ENCODE results near the gene RAB15.
"Not testable (repeated sequence)": the region's sequence is repeated elsewhere in the genome, so short reads cannot be mapped to it uniquely, and the experiment has no call there.

Gene RAB15

DNA sequence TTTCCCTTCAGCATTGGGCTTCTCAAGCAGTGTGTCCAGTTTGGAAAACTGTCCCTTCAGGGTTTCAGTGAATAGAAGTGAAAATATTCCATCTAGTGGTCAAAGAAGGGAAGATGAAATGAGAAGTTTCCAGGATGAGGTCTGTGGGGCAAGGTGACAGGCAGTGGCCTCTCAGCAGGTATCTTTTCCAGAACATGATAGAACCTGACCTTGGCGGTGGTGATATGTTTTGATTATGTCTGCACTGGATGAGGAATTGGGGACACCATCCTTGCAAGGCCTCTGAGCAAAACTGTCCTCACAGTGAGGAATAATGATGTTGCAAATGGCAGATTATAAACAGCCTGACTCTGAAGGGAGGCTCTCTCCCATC, 34.3 kb downstream of the RAB15 start:
- DNase-seq (ENCODE audit: low read depth in 2 of 2), result no peak

DNA sequence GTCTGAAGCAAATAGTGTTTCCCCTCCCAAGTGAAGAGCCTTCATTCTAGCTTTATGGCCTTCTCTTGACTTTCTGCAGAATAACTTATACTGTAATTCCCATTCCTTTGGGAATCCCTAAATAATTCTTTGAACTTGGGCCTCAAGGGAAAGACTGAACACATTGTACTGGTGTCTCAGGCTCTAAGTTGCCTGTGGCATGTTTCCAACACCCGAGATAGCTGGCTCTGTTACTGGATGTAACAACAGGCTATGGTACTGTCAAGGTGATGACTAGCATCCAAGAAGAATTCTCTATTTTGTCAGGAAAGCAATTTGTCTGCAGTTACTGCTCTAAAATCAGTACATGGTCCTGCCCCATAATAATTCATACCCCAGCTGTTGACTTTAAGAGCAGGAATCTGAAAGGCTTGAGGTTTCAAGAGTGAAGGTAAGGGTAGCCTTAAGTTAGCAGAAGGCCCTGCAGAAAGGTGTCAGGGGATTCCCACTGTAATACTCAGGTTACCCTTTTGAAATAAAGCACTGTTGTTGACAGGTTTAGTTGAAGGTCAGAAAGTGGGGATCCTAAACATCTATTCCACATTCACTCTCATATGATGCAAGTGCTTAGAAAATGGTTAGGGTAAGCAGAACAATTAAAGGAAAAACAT, 34.8 kb downstream of the RAB15 start:
- no peak for DNase-seq (ENCODE audit: low read depth in 2 of 2)

DNA sequence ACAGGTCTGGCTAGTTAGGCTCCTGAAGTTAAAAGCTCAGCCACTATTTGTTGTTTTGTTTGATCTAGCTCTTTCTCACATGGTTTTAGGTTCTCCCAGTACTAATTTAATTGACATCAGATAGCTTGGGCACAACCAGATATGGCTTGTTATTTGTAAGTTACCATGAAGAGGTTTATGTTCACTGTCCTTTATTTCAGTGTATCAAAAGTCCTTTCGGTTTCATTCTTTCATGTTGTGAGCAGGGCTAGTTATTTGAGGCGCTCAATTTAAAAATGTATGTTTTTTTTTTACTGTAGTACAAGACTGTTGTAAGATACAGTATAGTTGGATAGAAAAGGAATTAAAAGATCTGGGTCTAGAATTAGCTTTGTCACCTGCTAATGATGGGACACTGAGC, 36.6 kb downstream of the RAB15 start:
- DNase-seq (ENCODE audit: low read depth in 2 of 2), result no peak

DNA sequence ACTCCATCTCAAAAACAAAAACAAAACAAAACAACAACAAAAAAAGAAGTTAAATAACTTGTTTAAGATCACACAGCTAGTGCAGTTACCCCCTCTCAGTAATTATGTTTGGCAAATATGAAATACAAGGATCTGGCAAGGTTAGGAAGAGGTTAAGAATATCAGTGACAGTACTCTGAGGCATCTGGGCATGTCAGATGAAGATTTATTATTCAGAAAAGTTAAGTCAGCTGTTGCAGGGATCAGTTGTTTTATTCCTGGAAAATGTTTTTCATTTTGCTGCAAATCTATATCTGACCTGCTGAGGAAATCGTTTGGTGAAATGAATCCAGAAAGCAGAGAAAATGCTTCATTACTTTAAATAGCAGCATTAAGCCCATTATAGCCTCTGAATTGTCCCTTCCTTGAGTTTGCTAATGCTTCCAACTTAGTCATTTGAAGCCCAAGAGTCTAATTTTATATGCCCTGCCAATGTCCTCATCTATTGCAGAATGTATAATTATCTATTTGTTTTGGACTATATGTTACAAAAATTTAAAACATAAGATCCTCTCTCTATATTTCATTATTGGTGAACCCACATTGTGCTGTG, 37.7 kb downstream of the RAB15 start:
- DNase-seq (ENCODE audit: low read depth in 2 of 2), result no peak

DNA sequence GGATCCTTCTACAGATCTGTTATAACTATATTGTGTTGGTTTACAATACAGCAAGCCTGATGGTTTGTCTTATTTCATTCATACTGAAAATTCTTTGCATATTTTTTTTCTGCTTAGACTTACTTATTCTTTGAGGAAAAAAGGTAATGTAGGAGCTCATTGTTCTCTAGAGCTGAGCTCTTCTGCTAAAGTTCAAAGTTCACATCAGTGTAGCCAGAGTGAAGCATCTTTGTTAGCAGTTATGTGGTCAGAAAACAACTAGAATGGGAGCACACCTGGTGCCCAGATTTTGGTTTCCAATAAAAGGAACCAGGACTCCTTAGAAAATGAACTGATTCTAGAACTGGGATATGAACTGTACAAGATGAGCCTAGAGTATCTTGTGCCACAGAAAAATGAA, 39.9 kb downstream of the RAB15 start:
- DNase-seq (ENCODE audit: low read depth in 2 of 2), result no peak

DNA sequence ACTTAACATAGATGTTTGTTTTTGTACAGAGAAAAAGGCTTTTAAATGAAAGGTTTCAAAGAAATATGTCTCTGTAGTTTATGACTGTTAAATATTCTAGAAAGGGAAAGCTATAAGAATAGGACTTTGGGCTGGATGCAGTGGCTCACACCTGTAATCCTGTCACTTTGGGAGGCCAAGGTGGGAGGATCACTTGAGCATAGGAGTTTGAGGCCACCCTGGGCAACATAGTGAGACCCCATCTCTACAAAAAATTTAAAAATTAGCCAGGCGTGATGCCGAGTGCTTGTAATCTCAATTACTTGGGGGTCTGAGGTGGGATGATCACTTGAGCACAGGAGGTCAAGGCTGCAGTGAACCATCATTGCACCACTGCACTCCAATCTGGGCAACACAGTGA, 41.0 kb downstream of the RAB15 start:
- DNase-seq (ENCODE audit: low read depth in 2 of 2), result no peak

DNA sequence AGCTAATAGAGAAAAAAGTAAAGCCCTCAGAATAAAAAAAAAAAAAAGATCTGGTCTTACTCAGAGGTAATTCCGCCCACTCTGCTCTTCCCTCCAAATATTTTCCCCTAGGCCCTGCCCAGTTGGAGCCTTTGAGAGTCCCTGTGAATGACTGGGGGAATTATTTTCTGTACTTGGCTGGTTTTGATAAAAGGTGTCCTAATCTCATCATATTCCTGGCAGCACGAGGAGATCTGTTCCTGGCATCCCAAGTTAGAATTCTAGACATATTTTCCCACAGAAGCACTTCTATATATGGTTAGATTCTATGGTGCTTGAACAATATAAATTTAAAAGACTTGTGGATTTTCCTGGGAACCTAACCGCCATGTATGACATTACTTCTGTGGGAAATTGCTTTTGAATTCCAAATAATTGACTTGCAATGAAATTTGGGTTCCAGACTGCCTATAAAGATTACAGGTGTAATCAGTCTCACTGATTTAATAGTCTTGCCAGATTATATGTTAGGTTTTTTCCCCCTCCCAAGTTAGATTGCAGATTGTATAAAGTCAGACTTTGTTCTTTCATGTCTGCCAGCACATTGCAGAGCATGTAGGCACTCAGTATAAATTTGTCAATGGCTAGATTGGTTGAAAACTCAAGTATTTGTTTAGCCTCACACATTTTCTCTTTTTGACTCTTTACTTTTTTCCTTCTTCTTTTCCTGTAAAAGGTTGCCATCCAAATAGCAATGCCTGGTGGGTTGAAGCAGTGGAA, 41.9 kb downstream of the RAB15 start:
- DNase-seq (ENCODE audit: low read depth in 2 of 2), result no peak

DNA sequence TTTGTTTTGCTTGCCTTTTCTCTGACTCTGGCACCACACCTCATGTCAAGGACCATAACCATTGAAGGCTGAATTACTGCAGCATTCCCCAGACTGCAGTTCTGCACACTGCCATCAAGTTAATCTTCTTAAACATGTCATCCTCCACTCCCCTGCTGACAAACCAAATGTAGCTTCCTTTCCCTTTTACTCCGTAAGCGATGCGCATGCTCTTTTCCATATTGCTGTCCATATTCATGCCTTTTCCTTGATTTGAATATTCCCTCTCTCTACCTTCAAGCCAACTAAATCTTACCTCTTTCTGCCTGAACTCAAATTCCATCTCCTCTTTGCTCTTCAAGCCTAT, 43.1 kb downstream of the RAB15 start:
- no peak for DNase-seq (ENCODE audit: low read depth in 2 of 2)

DNA sequence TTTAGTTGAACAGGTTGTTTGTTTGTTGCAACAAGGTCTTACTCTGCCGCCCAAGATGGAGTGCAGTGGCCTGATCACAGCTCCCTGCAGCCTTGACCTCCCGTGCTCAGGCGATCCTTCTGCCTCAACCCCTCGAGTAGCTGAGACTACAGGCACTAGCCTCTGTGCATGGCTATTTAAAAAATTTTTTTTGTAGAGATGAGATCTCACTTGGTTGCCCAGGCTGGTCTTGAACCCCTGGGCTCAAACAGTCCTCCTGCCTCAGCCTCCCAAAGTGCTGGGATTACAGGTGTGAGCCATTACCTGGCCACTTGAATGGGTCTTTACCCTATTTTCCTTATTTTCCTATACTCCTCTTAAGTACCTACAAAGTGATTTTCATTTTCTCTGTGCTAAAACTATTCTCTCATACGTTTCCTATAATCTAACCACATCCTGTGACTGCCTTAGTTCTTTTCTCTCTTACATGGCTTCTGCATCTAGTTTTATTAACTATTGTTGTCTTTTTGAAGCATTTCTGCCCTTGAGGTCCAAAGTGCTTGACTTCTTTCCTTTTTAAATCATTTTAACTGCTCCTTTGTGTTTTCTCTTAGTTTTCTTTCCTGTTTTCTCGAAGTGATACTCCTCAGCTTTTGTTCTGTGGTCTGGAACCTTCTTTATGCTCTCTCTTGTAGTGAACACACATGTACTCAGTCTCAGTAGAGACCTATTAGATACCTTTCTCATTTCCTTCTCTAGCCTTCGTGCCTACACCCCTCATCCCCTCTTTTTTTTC, 43.7 kb downstream of the RAB15 start:
- no peak for DNase-seq (ENCODE audit: low read depth in 2 of 2)

DNA sequence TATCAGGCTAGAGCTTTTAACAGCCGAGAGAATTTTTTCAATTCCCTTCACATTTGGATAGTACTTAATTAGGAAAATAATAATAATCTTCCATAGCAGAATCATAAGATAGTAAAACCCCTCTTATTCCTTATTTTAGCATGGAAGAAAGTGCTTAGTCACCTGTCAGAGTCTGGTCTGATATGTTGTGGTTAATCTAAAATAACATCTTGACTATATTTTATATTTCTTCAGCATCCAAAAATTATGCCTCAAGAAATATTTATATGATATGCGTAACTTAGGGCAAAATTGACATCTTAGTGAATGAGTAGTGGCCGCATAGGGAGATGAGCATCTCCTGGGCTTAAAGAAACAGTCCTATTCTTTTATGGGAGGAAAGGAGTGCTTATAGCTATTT, 45.1 kb downstream of the RAB15 start:
- no peak for DNase-seq (ENCODE audit: low read depth in 2 of 2)

DNA sequence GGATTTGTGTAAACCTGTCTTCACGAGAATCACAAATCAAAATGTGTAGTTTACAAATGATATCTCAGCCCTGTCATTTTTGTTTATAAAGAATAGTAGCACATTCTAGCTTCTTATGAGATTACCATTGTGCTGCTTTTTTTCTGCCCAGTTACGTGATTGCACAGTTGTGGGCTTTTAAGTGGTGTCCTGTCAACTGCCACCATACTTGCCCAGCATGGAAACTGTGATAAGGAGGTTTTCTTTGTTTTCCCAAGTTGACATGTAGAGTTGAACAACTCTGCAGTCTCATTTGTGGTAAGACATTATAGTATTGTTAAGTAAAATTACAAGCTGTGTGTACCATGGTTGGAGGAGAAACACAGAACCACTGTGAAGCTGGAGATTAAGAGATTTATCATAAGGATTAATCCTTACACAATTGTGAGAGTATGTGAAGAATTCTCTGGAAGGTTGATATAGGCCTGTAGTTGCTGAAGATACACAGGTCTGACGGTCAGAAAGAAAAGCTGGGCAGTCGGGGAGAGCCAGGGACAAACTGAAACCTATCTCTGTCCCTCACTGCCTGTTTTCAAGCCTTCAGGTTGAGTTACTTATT, 45.6 kb downstream of the RAB15 start:
- no peak for DNase-seq (ENCODE audit: low read depth in 2 of 2)

DNA sequence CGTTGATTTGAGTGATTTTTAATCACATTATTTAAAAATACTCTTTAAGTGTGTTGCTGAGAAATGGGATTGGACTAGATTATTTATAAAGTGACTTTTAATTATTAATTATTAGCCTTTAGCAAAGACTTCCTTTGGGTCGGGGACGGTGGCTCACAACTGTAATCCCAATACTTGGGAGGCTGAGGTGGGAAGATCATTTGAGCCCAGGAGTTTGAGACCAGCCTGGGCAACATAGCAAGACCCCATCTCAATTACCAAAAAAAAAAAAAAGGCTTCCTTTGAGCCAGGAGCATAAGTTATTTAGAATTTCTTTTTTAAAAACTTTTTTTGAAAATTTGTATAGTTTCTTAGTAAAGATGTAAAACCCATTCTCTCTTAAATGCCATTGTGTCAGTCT, 49.1 kb downstream of the RAB15 start:
- DNase-seq (ENCODE audit: low read depth in 2 of 2), result no peak

DNA sequence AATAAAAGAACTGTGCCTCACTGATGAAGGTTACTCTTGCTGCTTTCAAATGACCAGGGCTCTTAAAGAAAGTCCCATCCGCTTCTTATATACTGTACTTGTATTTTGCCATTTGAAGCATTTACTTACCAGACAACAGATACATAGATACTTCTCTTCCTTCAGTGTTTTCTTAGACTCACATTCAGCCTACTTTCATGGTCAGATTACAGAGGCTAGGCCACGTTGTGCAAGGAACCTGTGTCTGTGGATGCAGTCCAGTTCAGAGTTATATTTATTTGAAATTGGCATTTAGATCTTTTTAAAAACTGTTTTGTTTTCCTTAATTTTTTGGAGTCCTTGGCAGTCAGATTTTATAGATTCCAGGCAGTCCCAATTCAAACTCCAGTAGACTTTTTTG, 51.7 kb downstream of the RAB15 start:
- DNase-seq (ENCODE audit: low read depth in 2 of 2), result no peak

DNA sequence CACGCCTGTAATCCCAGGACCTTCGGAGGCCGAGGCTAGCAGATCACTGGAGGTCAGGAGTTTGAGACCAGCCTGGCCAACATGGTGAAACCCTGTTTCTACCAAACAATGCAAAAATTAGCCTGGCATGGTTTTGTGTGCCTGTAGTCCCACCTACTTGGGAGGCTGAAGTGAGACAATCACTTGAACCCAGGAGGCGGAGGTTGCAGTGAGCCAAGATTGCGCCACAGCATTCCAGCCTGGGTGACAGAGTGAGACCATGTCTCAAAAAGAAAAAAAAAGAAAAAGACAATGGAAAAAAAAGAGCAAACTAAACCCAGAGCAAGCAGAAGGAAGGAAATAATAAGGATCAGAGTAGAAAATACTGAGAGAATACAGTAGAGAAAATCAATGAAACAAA, 52.5 kb downstream of the RAB15 start:
- no peak for DNase-seq (ENCODE audit: low read depth in 2 of 2)

DNA sequence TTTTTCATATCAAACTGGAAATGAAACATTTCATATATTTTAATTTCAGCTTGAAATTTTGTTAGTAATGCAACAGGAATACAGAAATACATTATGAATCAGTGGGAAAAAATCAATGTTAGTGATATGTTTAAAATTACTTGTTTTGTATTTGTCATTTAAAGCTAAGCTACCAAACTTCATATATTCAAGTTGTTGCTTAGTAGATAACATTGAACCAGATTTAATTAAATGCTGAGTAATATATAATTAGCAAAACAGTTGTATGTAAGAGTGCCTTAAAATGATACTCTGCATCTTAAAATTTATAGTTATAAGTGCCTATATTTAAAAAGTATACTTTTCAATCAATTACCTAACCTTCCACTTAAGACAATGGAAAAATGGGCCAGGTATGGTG, 52.9 kb downstream of the RAB15 start:
- DNase-seq (ENCODE audit: low read depth in 2 of 2), result no peak

DNA sequence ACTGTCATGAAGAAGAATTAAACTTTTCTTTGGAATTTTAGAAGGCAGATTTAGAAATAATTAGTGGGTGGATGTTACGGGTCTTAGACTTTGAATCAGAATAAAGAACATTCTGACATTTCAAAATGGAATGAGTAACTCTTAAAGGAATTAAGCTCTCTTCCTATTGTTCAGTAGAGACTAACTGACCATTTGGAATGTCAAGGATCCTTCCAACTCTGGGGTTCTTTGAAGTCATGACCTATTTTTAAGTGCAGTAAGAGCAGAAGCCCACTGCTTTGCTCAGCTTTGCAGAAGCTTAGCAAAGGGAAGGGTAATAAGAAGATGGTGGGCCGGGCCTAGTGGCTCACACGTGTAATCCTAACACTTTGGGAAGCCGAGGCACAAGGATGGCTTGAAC, 53.9 kb downstream of the RAB15 start:
- no peak for DNase-seq (ENCODE audit: low read depth in 2 of 2)

DNA sequence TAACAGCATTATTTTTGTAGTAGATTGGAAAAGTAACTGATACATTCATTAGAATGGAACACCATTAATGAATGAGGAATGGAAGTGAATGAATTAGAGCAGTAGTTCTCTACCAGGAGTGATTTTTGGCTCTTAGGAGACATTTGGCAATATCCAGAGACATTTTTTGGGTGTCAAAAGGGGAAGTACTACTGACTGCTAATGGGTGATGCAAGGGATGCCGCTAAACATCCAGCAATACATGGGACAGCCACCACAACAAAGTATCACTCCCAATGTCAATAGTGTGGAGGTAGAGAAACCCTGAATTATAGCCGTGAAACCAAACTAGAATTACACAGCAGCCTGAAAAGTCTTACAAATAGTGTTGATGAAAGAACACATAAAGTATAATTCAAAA, 56.3 kb downstream of the RAB15 start:
- no peak for DNase-seq (ENCODE audit: low read depth in 2 of 2)

DNA sequence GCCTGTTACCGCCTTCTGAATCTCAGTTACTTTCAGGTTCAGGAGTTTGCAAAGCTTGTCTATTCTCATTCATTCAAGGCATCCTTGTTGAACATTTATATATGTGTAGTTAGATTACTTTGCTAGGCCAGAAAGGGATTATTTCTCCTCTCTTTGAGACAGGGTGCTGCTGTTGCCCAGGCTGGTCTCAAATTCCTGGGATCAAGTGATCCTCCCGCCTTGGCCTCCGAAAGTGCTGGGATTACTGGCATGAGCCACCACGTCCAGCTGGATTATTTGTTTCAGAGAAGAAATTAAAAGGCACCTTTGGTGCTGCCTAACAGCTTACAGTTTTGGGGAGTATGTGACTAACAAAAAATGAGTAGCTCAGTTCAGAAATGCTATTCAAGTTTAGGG, 57.1 kb downstream of the RAB15 start:
- no peak for DNase-seq (ENCODE audit: low read depth in 2 of 2)

DNA sequence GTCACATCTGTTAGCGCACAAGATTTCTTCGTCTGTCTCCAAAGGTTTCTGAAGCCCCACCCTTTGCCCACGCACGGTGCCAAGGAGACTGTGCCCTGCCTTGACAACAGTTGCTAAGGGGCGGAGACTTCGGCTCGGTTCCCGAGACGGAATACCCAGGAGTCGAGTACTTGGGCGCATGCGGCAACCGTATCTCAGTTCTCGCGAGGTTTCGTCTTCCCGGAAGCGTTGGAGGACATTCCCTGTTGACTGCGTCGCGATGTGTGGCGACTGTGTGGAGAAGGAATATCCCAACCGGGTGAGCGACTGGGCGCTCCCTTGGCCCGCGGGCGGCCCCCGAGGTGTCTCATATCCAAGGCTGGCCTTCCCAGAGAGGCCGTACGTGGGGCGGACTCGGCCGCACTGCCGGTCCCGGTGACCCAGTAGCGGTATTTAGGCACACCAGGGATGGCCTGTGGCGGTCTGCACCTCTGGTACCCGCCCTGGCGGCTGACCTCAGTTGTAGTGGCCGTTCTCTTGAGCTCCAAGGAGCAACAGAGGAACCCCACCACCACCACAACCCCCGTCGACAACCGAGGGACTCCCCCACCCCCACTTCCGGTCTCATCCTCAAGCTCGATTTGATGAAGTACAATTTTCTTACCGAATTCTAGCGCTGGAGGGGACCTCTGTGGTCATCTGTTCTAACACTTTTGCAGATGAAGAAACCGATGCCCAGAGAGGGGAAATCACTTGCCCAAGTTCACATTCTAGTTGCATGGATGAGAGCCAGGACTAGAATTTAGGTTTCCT, 57.7 kb downstream of the RAB15 start, which contains the start of gene CHURC1:
CHURC1 (plus strand) TSS at position 219 of the 792 bp plus-strand sequence; CDS start at position 260, 41 bp downstream.
- DNase-seq (ENCODE audit: low read depth in 2 of 2), result peak; percentile 90 to 98

DNA sequence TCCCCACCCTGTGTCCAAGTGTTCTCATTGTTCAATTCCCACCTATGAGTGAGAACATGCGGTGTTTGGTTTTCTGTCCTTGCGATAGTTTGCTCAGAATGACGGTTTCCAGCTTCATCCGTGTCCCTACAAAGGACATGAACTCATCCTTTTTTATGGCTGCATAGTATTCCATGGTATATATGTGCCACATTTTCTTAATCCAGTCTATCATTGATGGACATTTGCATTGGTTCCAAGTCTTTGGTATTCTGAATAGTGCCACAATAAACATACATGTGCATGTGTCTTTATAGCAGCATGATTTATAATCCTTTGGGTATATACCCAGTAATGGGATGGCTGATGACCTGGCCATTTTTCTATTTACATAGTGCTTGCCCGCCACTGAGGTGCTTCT, 58.7 kb downstream of the RAB15 start:
- not testable (repeated sequence) for DNase-seq (ENCODE audit: low read depth in 2 of 2)

DNA sequence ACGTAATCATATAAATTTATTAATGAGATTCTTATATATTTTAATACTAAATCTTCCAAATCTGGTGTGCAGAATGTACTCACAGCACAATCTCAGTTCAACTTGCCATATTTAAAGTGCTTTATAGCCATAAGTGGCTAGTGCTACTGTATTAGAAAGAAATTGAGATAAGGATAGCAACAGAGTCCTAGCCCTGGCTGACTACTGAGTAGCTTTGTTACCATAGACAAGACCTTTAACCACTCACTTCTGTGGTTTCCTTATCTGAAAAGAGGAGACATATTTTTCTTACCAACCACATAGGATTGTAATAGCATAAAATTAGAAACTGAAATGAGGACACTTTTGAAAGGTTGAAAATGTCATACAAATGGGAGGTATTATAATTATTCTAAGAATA, 59.9 kb downstream of the RAB15 start:
- DNase-seq (ENCODE audit: low read depth in 2 of 2), result no peak
